AG04449 (cell line): ENCODE data around the gene WIZ.
A peak's percentile ranks its signal among the peaks of the same experiment; 100 is the strongest.

Source experiments
- CTCF ChIA-PET: fragments of 350-600 bp; formaldehyde crosslinking; extraction: SDS; loops from one replicate; lab custom pipeline; 2021; ENCODE audit warnings: antibody characterized with exemption; lab: Yijun Ruan, JAX
- POLR2A ChIA-PET: fragments of 400-600, 350-600 bp; formaldehyde crosslinking; extraction: SDS; loops from one replicate; lab custom pipeline; 2020; ENCODE audit warnings: antibody characterized with exemption, inconsistent platforms; lab: Yijun Ruan, JAX
- DNase-seq: peaks from one replicate; pipeline ENCODE4 v3.0.0-alpha.2; 2010; ENCODE audit warnings: low read depth, low spot score
- H3K4me3 ChIP-seq: 2 replicates; pipeline ENCODE4 v1.5.1; 2011; ENCODE audit warnings: low read depth, mild to moderate bottlenecking, control low read depth, low read length
- CTCF ChIP-seq: IDR thresholded peaks from one replicate; pipeline ENCODE4 v1.5.1; 2011; ENCODE audit warnings: mild to moderate bottlenecking, moderate library complexity, low read length, control low read depth, inconsistent platforms; ENCODE audit not compliant: insufficient read depth; ENCODE audit errors: missing control alignments

The WIZ gene

GRCh38 chr19:15381429-15381828, 68.3 kb downstream of the WIZ start:
- POLR2A ChIA-PET = no interaction called here

GRCh38 chr19:15379999-15380647, 69.6 kb downstream of the WIZ start:
- ChIA-PET CTCF (interaction anchor here (1.1 to 1.6 kb wide), 5 partner anchors 39 to 288 kb away, joined by 3 to 7 read pairs (median 4); no protein-coding TSS in a partner anchor), POLR2A (interaction anchor here (0.8 to 3.2 kb wide), 5 partner anchors 38 to 272 kb away, joined by 3 to 26 read pairs (median 4); partner anchors contain the start of gene AKAP8L)
- TF ChIP-seq CTCF = no peak
- no peak for DNase-seq
- H3K4me3 ChIP-seq = peak overlapping the region; percentile 69

More at GRCh38 chr19:15381429-15381828, 68.3 kb downstream of the WIZ start:
- no peak for TF ChIP-seq CTCF
- DNase-seq = no peak
- H3K4me3 ChIP-seq = no peak overlapping the region
- CTCF ChIA-PET = no interaction called here

GRCh38 chr19:15379083-15379998, 70.4 kb downstream of the WIZ start, which contains the start of gene AKAP8:
Gene AKAP8, minus strand, starts transcription at chr19:15379787. Its CDS starts 56 bp downstream, at chr19:15379731.
- CTCF ChIA-PET = interaction anchor here (0.9 to 1.6 kb wide), 9 partner anchors 9 to 287 kb away, joined by 3 to 7 read pairs (median 4); no protein-coding TSS in a partner anchor
- TF ChIP-seq CTCF = no peak
- DNase-seq = peak; percentile 87
- H3K4me3 ChIP-seq = peak within 1 kb of the TSS; percentile 98
- POLR2A ChIA-PET = interaction anchor here (0.8 to 3.2 kb wide), 9 partner anchors 12 to 271 kb away, joined by 3 to 26 read pairs (median 4); partner anchors contain the start of gene AKAP8L

- TF ChIP-seq CTCF = no peak
- CTCF ChIA-PET = interaction anchor here (0.9 to 1.6 kb wide), 12 partner anchors 8 to 287 kb away, joined by 3 to 7 read pairs (median 4); no protein-coding TSS in a partner anchor
- H3K4me3 ChIP-seq = peak overlapping the region; percentile 98
- no peak for DNase-seq
- POLR2A ChIA-PET = interaction anchor here (0.8 to 3.2 kb wide), 7 partner anchors 13 to 153 kb away, joined by 3 to 26 read pairs (median 5); partner anchors contain the start of gene AKAP8L
These were observed 71.1 kb downstream of the WIZ start for GRCh38 chr19:15378534-15379082.

- CTCF ChIA-PET = interaction anchor here (1.4 kb wide), 1 partner anchor 220 kb away, joined by 3 read pairs; no protein-coding TSS in a partner anchor
These were observed 74.8 kb downstream of the WIZ start for GRCh38 chr19:15374796-15375440.

More at GRCh38 chr19:15374796-15375440, 74.8 kb downstream of the WIZ start:
- no peak overlapping the region for H3K4me3 ChIP-seq
- no peak for TF ChIP-seq CTCF
- POLR2A ChIA-PET = no interaction called here
- DNase-seq = no peak
